ENCODE data around the gene GRB10.

GRB10 gene

GRCh38 chr7:50803359-50804337, 21.0 kb upstream of the GRB10 start:
- DNase-seq (ENCODE audit: low read depth): no peak

GRCh38 chr7:50801907-50802306, 19.2 kb upstream of the GRB10 start:
- no peak for DNase-seq (ENCODE audit: low read depth)

- DNase-seq (ENCODE audit: low read depth): no peak
Observed at GRCh38 chr7:50799873-50800272, 17.2 kb upstream of the GRB10 start.

- no peak for DNase-seq (ENCODE audit: low read depth)
Observed at GRCh38 chr7:50798126-50798525, 15.4 kb upstream of the GRB10 start.

- DNase-seq (ENCODE audit: low read depth): no peak
Observed at GRCh38 chr7:50795831-50796230, 13.1 kb upstream of the GRB10 start.

GRCh38 chr7:50795253-50795652, 12.6 kb upstream of the GRB10 start:
- no peak for DNase-seq (ENCODE audit: low read depth)

- no peak for DNase-seq (ENCODE audit: low read depth)
Observed at GRCh38 chr7:50793947-50794570, 11.4 kb upstream of the GRB10 start.

GRCh38 chr7:50793120-50793946, 10.6 kb upstream of the GRB10 start:
- no peak for DNase-seq (ENCODE audit: low read depth)

- DNase-seq (ENCODE audit: low read depth): no peak
Observed at GRCh38 chr7:50792342-50793119, 9.8 kb upstream of the GRB10 start.

- DNase-seq (ENCODE audit: low read depth): no peak
Observed at GRCh38 chr7:50791938-50792341, 9.2 kb upstream of the GRB10 start.

GRCh38 chr7:50791363-50791937, 8.8 kb upstream of the GRB10 start:
- no peak for DNase-seq (ENCODE audit: low read depth)

GRCh38 chr7:50790381-50790780, 7.7 kb upstream of the GRB10 start:
- no peak for DNase-seq (ENCODE audit: low read depth)

GRCh38 chr7:50788382-50788781, 5.7 kb upstream of the GRB10 start:
- DNase-seq (ENCODE audit: low read depth): no peak

GRCh38 chr7:50787825-50788224, 5.1 kb upstream of the GRB10 start:
- DNase-seq (ENCODE audit: low read depth): no peak

- no peak for DNase-seq (ENCODE audit: low read depth)
Observed at GRCh38 chr7:50785346-50785745, 2.6 kb upstream of the GRB10 start.

- DNase-seq (ENCODE audit: low read depth): no peak
Observed at GRCh38 chr7:50783801-50784507, 1.3 kb upstream of the GRB10 start.

- no peak for DNase-seq (ENCODE audit: low read depth)
Observed at GRCh38 chr7:50783303-50783702, 607 bp upstream of the GRB10 start.

- DNase-seq (ENCODE audit: low read depth): no peak
Observed at GRCh38 chr7:50781381-50782293, 1.1 kb downstream of the GRB10 start.

- no peak for DNase-seq (ENCODE audit: low read depth)
Observed at GRCh38 chr7:50780436-50780835, 2.3 kb downstream of the GRB10 start.

- no peak for DNase-seq (ENCODE audit: low read depth)
Observed at GRCh38 chr7:50779427-50779826, 3.3 kb downstream of the GRB10 start.
